Renal cortex interstitium (tissue), 11 donors: ENCODE data around the gene OXSR1. TPM values are rescaled to one million over a fixed set of nuclear protein-coding genes. Genes with fewer than 3 reads are reported as not detected.
"Not testable (repeated sequence)": the region's sequence is repeated elsewhere in the genome, so short reads cannot be mapped to it uniquely, and the experiment has no call there.

Source experiments
- DNase-seq, 11 donors: peaks; one replicate each; pipeline ENCODE4 v3.0.0-alpha.2; 2013; ENCODE audit warnings: low read depth in 9 of 11, low spot score in 4 of 11; ENCODE audit errors: extremely low read depth in 1 of 11
- polyA plus RNA-seq, 3 donors: library from polyadenylated mRNA; unstranded; fragments of 120-200 nt; gene quantifications; one replicate each; pipeline ENCODE4 v1.2.1, GENCODE V29; 2013; ENCODE audit not compliant: insufficient read length in 3 of 3

Gene OXSR1
- polyA plus RNA-seq, 3 donors = 46.8 to 55.6 (median 50.2) TPM

GRCh38 chr3:38203690-38204089 lies 38.4 kb downstream of the OXSR1 start:
- no peak for DNase-seq

DNA sequence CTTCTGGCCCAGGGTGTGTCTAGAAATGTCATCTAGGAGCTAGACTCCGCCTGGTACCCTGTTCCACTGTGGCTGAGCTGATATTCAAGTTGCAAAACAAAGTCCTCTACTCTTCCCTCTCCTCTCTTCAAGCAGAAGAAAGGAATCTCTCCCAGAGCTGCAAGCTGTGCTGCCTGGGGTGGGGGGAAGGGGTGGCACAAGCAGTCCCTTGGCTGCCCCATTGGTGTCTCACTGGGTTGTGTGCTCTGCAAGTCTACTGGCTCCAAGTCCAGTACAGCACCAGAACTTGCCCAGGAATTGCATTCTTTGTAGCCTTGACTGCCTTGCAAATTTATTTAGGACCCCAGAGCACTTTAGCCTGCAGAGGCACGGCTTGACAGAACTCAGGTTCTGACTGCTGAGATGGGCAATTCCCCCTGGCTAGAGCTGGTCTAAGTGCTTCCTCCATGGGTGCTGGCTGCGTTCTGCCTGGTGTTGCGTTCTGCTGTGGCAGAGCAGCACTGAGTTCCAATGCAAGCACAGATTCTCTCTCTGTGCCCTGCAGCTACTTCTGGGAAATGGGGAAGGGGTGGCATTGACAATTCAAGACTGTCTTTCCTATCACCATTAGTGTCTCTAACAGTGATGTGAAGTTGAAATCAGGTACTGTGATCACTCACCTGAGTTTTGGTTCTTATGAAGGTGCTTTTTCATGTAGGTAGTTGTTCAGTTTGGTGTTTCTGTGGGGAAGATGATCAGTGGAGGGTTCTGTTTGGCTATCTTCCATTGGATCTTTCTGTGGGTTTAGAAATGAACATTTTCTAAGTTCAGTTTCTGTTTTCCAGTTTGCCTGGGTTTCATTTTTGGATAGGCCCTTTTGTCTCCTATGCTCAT lies 39.5 kb downstream of the OXSR1 start:
- DNase-seq = no peak

DNA sequence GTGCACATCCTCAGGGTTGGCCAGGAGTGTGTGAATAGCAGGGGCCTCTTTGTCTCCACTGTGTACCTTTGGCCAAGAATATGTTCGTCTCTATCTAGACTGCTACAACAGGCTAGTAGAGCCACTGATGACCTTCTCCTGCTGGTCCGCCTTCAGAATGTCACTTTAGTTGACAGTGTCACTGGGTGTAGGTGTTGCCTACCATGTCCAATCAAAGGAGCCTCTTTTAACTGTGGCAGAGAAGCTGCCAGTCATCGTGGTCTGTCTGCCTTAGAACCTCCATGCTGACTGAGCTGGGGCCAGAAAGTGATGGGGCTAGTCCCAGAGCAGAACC lies 40.1 kb downstream of the OXSR1 start:
- DNase-seq = no peak

DNA sequence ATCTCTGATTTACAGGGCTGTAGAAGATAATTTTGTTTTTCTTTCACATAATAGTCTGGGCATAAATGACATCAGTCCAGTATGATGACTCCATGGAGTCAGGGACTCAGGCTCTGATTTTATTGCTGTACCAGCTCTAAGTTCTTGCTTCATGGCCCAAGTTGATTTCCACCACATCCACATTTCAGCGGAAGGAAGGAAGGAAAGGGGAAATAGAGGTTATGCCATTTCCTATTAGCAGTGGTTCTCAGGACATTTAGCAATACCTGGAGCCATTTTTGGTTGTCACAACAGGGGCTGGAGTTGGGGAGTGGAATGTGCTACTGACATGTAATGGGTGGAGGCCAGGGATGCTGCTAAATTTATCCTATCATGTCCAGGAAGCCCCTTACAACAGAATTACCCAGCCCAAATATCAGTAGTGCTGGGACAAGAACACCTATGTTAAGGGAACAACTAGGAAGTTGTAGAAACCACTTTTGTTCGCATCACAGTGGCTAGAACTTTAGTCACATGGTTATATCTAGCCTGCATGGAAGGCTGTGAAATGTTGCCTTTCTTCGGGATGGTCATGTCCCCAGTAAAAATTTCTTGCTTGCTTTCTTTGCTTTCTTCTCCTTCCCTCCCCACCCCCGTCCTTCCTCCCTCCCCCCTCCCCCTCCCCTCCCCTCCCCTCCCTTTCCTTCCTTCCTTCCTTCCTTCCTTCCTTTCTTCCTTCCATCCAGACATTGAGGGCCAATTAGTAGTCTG lies 42.1 kb downstream of the OXSR1 start:
- no peak for DNase-seq

GRCh38 chr3:38210141-38210757 lies 44.9 kb downstream of the OXSR1 start:
- no peak for DNase-seq

DNA sequence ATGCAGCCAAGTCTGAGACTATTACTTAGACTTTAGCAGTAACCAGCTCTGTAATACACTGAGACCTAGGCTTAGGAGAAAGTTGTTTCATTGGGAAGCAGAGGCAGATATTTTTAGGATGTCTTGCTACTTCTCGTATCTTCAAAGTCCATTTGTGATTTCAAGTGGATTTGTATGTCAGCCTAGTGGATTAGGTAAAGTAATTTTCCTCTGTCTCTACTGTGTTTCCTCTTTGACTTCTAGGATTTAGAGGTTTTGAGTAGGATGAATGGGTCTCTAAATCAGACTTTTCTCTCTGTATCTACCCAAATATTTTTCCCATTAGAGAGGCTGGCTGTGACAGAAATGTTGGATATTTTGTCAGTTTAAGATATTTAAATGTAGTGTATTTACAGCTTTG lies 46.8 kb downstream of the OXSR1 start:
- DNase-seq = no peak

DNA sequence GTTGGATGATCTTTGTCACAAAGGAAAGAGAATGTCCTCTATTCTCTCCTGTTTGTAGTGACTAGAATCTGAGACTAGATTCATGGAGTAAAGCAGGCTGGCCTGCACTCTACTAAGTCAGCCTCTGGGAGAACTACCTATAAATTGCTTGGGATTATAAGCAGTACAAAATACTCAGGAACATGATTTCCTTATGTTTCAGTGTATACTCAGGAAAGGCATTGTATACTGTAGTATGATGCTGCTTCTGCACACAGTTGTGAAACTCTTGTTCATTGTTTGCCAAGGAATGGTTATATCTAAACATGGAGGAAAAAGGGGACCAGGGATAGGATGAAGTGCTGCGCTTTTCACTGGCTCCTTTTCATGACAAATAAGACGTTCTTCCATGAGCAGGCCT lies 49.2 kb downstream of the OXSR1 start:
- DNase-seq = no peak

- no peak for DNase-seq
These were observed 54.4 kb downstream of the OXSR1 start for GRCh38 chr3:38219609-38220197.

DNA sequence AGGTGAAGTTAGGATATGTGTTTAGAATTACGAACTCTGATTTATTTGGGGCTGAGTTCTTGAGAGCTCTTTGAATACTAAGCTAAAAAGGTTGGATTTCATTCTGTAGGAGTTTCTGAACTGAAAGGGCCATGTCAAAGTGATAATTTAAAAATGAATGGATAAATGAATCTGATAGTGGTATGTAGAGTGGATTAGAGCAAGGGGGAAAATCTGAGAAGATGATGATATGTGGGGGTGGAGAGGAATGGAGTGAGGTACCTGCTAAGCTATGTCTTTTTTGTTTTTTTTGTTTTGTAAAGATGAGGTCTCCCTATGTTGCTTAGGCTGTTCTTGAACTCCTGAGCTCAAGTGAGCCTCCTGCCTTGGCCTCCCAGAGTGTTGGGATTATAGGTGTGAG lies 55.7 kb downstream of the OXSR1 start:
- DNase-seq = no peak

- DNase-seq = no peak
These were observed 56.8 kb downstream of the OXSR1 start for GRCh38 chr3:38222032-38222634.

DNA sequence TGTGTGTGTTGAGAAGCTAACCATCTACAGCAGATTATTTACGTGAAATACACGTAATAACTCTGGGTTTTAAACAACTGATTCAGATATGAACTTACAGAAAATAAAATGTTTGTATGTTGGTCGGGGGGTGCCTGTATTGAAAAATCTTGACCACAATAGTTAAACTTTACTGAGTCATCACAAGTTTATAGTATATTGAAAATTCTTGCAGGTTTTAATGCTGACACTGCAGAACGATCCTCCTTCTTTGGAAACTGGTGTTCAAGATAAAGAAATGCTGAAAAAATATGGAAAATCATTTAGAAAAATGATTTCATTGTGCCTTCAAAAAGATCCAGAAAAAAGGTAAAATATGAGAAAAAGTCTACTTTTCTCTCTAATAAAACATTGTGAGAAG lies 59.0 kb downstream of the OXSR1 start:
- DNase-seq = no peak

DNA sequence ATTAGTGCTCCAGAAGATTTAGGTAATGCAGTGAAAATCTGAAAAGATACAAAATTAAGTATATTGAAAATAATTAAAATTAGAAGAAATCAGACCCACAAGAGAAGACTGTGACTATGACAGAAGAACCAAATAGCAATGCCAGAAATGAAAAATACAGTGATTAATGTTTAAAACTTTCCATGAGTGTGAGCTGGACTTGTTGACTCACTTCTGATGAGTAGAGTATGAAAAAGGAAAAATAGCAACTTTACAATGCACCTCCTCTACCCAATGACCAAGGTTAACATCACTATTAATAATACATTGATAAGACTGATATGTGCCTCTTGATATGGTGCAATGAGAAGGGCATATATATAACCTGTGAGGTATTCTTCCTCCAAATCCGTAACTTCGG lies 60.9 kb downstream of the OXSR1 start:
- no peak for DNase-seq

DNA sequence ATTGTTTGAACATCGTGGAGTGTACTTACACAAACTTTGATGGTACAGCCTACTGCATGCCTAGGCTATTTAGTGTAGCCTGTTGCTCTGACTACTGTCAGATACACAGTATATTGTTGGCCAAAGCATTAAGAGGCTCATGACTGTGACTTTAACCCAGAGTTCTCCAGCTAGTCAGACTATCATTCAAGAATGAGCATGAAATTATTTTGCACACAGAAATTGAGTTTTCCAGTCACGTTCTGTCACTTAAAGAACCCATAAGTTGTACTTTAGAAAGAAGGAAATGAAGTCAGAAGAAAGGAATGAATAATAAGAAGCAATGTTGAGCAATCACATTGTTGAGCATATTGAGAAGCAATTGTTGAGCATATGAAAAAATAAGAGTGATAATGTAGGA lies 62.7 kb downstream of the OXSR1 start:
- no peak for DNase-seq

DNA sequence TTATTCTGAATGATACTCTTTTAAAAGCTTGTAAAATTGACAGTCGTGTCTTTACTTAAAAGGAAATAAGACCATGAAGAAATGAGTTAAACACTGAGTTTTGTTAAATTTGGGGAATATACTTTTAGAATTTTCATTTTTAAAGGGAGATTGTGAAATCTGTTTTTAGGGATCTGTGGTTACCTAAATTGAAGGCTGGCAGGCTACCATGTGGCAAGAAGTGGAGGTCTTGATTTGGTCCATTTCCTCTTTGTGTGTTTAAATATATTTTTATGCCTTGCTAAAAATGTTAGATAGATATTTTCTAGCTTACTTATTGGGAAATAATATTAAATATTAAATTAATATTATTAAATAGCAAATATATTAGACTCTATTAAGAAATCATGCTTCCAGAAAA lies 63.7 kb downstream of the OXSR1 start:
- no peak for DNase-seq

GRCh38 chr3:38232701-38233100 lies 67.4 kb downstream of the OXSR1 start:
- DNase-seq = no peak

- no peak for DNase-seq
These were observed 70.1 kb downstream of the OXSR1 start for GRCh38 chr3:38235466-38235865.

DNA sequence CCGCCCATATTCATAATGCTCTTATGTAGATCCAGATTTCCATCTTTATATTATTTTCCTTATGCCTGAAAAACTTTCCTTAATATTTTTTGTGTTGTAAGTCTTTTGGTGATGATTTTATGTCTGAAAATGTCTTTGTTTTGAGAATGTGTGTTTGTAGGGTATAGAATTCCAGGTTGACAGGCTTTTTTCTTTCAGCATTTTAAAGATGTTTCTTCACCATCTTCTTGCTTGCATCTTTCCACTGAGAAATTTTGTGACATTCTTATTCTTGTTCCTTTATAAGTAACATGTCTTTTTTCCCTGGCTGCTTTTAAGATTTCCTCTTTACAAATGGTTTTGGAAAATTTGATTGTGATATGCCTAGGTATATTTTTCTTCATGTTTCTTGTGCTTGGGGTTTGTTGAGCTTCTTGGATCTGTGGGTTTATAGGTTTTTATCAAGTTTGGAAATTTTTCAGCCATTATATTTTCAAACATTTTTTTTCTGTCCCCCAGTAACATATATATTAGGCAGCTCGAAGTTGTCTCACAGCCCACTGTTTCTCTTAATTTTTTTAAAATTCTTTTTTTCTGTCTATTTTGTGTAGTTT lies 73.2 kb downstream of the OXSR1 start:
- DNase-seq = no peak

- not testable (repeated sequence) for DNase-seq
These were observed 77.5 kb downstream of the OXSR1 start for GRCh38 chr3:38242812-38243211.

DNA sequence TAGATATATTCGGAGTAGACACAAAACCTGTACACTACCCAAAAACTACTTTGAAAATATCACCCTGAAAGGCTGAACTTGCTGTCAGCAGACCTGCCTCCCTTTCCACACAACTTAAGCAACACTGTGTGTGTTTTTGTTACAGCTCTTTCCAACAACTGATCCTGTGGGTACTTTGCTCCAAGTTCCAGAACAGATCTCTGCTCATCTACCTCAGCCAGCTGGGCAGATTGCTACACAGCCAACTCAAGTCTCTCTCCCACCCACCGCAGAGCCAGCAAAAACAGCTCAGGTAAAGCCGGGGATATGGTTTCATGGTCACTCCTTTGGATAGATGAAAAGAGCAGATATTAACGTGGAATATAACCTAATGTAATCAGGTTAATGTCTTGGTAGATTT lies 80.6 kb downstream of the OXSR1 start:
- no peak for DNase-seq
